Ovary (tissue), 9 donors: ENCODE results near the gene AGT. TPM values are rescaled to one million over a fixed set of nuclear protein-coding genes. Genes with fewer than 3 reads are reported as not detected.

Experiments used
- DNase-seq, 5 donors: peaks; one replicate each; pipeline ENCODE4 v3.0.0-alpha.2; 2019 to 2020
- H3K27ac ChIP-seq, 2 donors: fragments of 200-600 bp; one replicate each; pipeline versions ENCODE4 v1.5.1 to v1.8.0; 2019 to 2022
- H3K27me3 ChIP-seq: fragments of 200-600 bp; one replicate; pipeline ENCODE4 v1.8.0; 2022
- H3K36me3 ChIP-seq: fragments of 200-600 bp; sonication (generic); one replicate; pipeline ENCODE4 v1.5.1; 2019
- H3K4me1 ChIP-seq: one replicate; pipeline ENCODE4 v1.8.1; 2013; ENCODE audit warnings: mild to moderate bottlenecking, moderate library complexity; ENCODE audit not compliant: insufficient read depth
- H3K4me3 ChIP-seq: fragments of 200-600 bp; sonication (generic); one replicate; pipeline ENCODE4 v1.5.1; 2017
- H3K9me3 ChIP-seq, 2 donors: fragments of 200-600 bp in 1 of 2; sonication (generic) in 1 of 2; one replicate each; pipeline versions ENCODE4 v1.5.1 to v1.8.1; 2013 to 2019; ENCODE audit warnings: mild to moderate bottlenecking in 1 of 2, moderate library complexity in 1 of 2
- EP300 ChIP-seq: sonication (generic); formaldehyde crosslinking; IDR thresholded peaks from one replicate; pipeline ENCODE4 v1.6.1; 2017; ENCODE audit warnings: antibody characterized with exemption
- POLR2A ChIP-seq: fragments of 450-650 bp; IDR thresholded peaks from one replicate; pipeline ENCODE4 v1.6.1; 2017; ENCODE audit warnings: antibody characterized with exemption, mild to moderate bottlenecking, moderate library complexity
- WGBS, 3 donors: extraction: QIAGEN DNeasy Blood & Tissue Kit in 1 of 3; methylation state at CpG; one replicate each; pipeline versions ENCODE4 v1.1.5 to v1.1.7; 2013 to 2017; 5-methylcytosine and 5-hydroxymethylcytosine counted together
- intact Hi-C, 4 donors: fragments of 100-400 bp; cut with DNase I; formaldehyde crosslinking; loops; one replicate each; pipeline versions ENCODE4 v1.11.0 to v1.15.1; 2022 to 2023
- polyA plus RNA-seq, 2 donors: library from polyadenylated mRNA; stranded (reverse); fragments of 200-250 nt in 1 of 2; fragments of 350-450 nt in 1 of 2; fragmentation: Illumina TruSeq in 1 of 2; extraction: RNeasy Lipid Tissue Mini Kit (QIAGEN cat#74804) in 1 of 2; gene quantifications; one replicate each; pipeline ENCODE4 v1.2.3, GENCODE V29; 2013 to 2014
- total RNA-seq, 7 donors: library from RNA; depleted of rRNA in 2 of 7; stranded (reverse); fragments of >200 nt in 2 of 7; fragmentation: NEBNext Ultra II Directional in 3 of 7; extraction: Animal tissue kit (Norgen Biotek cat#: 25700) in 3 of 7; gene quantifications; one replicate each; pipeline versions ENCODE4 v1.1.0 to v1.2.4, GENCODE V29; 2016 to 2023
- TF ChIP-seq, protein P1 (sequence below), 3 donors: fragments of 450-650 bp in 2 of 3; fragments of 200-600 bp in 1 of 3; IDR thresholded peaks; one replicate each; pipeline versions ENCODE4 v1.5.1 to v1.8.0; 2016 to 2022; ENCODE audit warnings: antibody characterized with exemption in 3 of 3, mild to moderate bottlenecking in 1 of 3
- donor health status: DM: no; HTN: no; CAD: no; lungs with moderate emphysema.
- donor health status: DM: no; HTN: no; CAD: no.
- donor health status: Bipolar disorder and iron deficiency.
- donor health status: DM: yes; HTN: yes; CAD: no.
- donor health status: DM: no; HTN: no; CAD: no.
- donor health status: DM: yes; HTN: yes; CAD: no.

The AGT gene
- total and polyA plus RNA-seq, 9 donors = 0.60 to 10.0 (median 3.3) TPM

DNA sequence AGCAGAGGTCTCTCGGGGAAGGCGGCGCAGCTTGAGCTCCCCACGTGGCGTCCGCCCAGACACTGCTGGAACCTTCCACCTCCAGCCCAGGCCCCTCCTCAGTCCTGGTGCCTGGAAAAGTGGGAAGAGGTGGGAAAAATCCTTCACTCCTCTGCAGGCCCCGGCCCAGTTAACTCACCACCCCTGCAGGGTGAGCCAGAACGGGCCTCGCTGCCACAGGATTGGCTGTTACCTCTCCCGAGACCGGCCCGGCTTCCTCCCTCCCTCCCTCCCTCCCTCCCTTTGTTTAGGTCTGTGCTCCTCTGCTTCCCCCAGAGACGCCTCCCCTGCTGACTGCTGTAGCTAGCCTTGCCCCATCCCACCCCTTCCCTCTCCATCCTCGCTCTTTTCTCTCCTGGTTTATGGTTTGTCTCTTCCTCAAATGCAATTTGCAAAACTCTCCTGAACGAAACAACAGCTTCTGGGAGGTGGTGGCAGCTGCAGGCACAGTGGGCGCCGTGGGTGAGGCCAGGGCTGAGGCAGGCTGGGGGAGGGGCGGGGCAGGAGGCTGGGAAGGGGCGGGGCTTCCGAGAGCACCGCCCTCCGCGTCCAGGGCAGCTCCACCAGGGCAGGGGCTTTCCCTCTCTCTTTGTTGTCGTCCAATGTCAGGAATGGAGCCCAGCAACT lies 39.8 kb upstream of the AGT start:
- DNase-seq = peak in 4 of 5 donors; percentile 37 to 59 (median 56)
- Histone ChIP-seq H3K9me3 (no peaks in the 10 kb centered on the region), H3K4me3 (no peak overlapping the region), H3K27me3 (no peaks in the 10 kb centered on the region), H3K36me3 (no peaks in the 10 kb centered on the region), H3K27ac (peak overlapping the region in 1 of 2 donors; percentile 50), H3K4me1 (peaks cover 2% of the 10 kb centered on the region)
- intact Hi-C loops = no loop called here
- TF ChIP-seq, protein P1, sequence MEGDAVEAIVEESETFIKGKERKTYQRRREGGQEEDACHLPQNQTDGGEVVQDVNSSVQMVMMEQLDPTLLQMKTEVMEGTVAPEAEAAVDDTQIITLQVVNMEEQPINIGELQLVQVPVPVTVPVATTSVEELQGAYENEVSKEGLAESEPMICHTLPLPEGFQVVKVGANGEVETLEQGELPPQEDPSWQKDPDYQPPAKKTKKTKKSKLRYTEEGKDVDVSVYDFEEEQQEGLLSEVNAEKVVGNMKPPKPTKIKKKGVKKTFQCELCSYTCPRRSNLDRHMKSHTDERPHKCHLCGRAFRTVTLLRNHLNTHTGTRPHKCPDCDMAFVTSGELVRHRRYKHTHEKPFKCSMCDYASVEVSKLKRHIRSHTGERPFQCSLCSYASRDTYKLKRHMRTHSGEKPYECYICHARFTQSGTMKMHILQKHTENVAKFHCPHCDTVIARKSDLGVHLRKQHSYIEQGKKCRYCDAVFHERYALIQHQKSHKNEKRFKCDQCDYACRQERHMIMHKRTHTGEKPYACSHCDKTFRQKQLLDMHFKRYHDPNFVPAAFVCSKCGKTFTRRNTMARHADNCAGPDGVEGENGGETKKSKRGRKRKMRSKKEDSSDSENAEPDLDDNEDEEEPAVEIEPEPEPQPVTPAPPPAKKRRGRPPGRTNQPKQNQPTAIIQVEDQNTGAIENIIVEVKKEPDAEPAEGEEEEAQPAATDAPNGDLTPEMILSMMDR (IDR thresholded peaks at IDR 0.05) = no peak
- TF ChIP-seq EP300 (no peak), POLR2A (no peak)
- WGBS, 3 donors = 10 to 26% (median 13%) methylated on average over 24 of the region's 24 CpGs

DNA sequence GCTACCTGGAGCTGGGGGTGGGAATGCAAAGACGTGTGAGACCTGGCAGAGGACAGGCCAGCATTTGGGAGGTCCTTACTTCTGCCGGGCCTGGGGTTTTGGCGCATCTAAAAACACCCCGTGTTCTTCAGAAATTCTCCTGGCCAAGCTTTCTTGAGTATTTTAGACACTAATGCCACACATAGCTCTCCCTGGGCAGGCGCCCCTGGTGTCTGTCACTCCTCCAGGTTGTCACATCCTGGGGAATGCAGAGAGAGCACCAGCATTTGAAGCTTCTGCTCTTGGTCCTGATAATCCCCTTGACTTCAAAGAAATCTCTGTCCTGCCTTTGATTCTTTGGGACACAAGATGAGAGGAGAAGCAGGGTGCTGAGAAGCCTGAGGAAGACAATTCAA lies 39.3 kb upstream of the AGT start:
- intact Hi-C loops = no loop called here
- no peak for TF ChIP-seq POLR2A
- no peak for TF ChIP-seq EP300
- TF ChIP-seq, protein P1 (IDR thresholded peaks at IDR 0.05) = no peak
- peak overlapping the region in 1 of 2 donors; percentile 50 for H3K27ac ChIP-seq
- H3K4me1 ChIP-seq = peaks cover 2% of the 10 kb centered on the region
- H3K36me3 ChIP-seq = no peaks in the 10 kb centered on the region
- 78 to 81% (median 80%) methylated on average over 5 of the region's 5 CpGs for WGBS, 3 donors
- H3K4me3 ChIP-seq = no peak overlapping the region
- no peaks in the 10 kb centered on the region for H3K9me3 ChIP-seq
- no peak for DNase-seq
- H3K27me3 ChIP-seq = no peaks in the 10 kb centered on the region

DNA sequence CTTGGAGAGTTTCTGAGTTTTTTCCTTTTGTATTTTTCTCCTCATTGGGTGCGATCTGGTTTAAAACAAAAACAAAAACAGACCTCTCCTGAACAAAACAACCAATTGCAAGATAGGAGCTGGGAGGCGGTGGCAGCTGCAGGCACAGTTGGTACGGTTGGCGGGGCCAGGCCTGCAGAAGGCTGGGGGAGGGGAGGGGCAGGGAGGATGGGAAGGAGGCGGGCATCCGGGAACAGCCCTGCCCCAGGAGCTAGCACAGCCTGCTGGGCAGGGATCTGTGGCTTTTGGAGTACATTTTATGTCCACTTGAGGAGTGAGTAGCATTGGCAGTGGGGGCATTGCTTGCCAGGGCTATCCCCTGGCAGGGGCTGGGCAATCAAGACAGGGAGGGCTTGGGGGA lies 38.5 kb upstream of the AGT start:
- no peaks in the 10 kb centered on the region for H3K9me3 ChIP-seq
- TF ChIP-seq EP300 (no peak), POLR2A (no peak)
- TF ChIP-seq, protein P1 (IDR thresholded peaks at IDR 0.05) = no peak
- peaks cover 2% of the 10 kb centered on the region for H3K4me1 ChIP-seq
- intact Hi-C loops = no loop called here
- DNase-seq = no peak
- 91 to 93% (median 92%) methylated on average over 6 of the region's 6 CpGs for WGBS, 3 donors
- no peaks in the 10 kb centered on the region for H3K36me3 ChIP-seq
- H3K27me3 ChIP-seq = no peaks in the 10 kb centered on the region
- H3K4me3 ChIP-seq = no peak overlapping the region
- no peak overlapping the region for H3K27ac ChIP-seq

DNA sequence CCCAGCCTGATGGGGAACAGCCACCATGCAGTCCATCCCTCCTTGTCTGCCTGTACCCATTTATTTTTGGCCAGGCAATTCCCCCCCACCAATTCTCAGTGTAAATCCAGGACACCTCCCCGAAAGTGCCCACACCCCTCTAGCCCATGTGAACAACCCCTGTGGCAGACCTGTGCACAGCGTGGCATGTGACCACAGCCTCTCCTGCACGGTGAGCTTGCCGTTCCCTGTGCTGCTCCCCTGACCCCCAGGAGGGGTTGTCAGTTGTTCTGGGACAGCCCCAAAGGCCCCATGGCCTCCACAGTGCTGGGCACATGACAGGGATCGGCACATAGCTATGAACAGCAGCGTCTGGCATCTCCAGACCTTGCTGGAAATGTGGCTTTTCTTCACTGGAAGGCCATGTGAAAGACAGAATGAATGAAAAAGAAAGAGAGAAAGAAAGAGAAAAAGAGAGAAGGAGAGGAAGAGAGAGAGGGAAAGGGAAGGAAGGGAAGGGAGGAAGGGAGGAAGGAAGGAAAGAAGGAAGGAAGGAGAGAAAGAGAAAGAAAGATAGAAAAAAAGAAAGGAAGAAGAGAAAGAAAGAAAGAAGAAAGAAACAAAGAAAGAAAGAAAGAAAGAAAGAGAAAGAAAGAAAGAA lies 37.2 kb upstream of the AGT start:
- H3K27me3 ChIP-seq = no peaks in the 10 kb centered on the region
- H3K27ac ChIP-seq = no peak overlapping the region
- no peak for DNase-seq
- TF ChIP-seq, protein P1 (IDR thresholded peaks at IDR 0.05) = no peak
- no peak for TF ChIP-seq EP300
- intact Hi-C loops = no loop called here
- peaks cover 2% of the 10 kb centered on the region for H3K4me1 ChIP-seq
- H3K36me3 ChIP-seq = no peaks in the 10 kb centered on the region
- H3K4me3 ChIP-seq = no peak overlapping the region
- WGBS, 3 donors = 71 to 79% (median 77%) methylated on average over 6 of the region's 6 CpGs
- no peaks in the 10 kb centered on the region for H3K9me3 ChIP-seq
